GM21447 (cell line): Measurements from ENCODE around the gene MAPK7.
"Not testable (repeated sequence)": the region's sequence is repeated elsewhere in the genome, so short reads cannot be mapped to it uniquely, and the experiment has no call there.

ENCODE experiments used
- ATAC-seq: cut with Tn5 transposase; IDR thresholded peaks from one replicate; pipeline ENCODE4 v1.9.1; 2021; ENCODE audit not compliant: unreplicated experiment

Gene MAPK7

DNA sequence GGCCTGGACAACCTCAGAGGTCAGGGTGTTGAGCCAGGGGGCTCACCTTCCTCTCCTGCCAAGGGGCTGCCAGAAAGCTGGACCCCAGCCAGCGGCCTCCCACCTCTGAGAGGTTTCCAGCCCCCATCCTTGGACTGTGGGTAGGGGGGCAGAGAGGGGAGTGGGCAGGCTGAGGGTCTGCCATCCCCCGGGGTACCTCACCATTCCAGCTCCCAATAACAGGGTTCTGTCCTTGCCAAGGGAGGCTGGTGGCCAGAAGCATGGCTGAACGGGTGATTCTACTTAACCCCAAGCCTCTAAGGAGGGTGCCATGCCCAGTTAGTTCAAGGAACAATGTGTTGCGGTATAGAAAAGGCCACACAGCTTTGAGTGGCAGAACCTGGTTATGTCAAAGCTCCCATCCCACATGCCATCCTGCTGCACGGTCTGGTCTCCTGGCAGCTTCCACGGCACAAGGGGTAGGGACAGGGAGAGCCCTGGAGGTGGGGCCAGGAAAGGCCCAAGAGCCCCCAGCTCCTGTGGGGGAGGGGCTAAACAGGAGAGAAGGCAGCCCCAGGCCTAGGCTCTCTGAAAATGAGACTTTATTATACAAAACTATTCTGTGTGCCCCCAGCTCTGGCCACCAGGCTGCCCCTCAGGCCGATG is 35.6 kb upstream of the MAPK7 start:
- ATAC-seq, result no peak

DNA sequence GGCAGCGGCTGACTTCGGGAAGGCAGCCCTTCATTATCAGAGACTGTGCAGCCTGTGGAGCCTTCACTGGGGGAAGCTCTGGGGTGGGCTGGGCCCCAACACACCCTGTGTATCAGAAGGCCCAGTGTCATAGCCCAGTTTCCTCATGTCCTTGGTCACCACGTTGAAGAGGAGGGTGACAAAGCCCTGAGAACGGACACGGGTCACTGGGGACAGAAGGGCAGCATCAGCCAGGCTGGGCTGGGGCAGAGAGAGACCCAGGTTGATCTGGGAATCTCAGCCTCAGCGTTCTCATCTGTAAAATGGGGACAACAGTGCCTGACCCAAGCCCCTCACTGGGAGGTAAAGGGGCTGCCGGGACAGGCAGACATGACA is 35.1 kb upstream of the MAPK7 start:
- ATAC-seq, result no peak

GRCh38 chr17:19343671-19344151 is 34.6 kb upstream of the MAPK7 start:
- ATAC-seq, result no peak

DNA sequence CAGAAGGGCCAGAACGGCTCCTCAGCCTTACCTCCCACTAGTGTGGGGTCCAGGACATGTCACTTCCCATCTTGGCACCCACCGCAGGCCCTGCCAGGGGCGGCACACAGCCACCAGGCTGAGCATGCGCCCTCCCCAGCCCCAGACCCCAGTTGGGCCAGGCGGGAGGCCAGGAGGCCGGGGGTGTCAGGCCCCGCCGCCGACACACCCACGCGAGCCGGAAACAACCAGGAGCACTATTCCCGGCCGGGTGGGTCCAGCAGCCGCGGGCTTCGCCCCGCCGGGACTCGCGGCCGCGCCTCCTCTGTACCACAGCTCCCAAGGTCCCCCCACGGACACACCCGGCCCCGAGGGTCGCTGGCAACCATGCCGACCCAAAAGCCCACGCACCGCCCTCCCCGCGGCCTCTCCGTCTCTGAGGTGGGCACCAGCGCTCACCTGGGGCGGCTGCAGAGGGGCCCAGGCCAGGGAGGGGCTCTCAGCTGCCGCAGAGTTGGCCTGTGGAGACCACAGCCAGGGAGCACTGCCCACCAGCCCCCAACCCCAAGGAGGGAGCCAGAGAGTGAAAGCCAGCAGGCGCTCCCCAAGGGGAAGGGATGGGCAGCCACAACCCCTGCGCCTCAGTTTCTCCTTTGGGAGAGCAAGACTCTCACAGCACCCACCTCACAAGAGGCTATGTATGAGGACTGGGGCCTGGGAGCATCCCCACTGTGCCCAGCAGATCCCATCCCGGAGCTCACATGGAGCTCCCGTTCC is 33.8 kb upstream of the MAPK7 start:
- ATAC-seq, result no peak

DNA sequence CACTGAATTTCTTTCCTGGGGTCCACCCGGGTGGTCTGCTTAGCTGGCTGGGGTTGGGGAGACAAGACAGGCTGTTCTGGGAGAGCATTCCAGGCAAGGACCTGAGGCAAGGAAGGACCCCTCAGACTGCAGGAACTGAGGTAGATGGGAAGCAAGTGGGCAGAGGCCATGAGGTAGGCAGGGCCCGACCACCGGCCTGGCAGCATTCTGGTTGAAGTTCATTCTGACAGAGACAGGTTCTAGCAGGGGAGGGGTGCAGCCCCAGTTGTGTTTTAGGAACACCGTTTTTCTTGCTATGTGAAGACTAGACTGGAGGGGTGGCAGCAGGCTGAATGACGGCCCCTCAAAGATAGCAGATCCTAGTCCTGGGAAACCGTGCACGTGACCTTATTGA is 33.2 kb upstream of the MAPK7 start:
- no peak for ATAC-seq

DNA sequence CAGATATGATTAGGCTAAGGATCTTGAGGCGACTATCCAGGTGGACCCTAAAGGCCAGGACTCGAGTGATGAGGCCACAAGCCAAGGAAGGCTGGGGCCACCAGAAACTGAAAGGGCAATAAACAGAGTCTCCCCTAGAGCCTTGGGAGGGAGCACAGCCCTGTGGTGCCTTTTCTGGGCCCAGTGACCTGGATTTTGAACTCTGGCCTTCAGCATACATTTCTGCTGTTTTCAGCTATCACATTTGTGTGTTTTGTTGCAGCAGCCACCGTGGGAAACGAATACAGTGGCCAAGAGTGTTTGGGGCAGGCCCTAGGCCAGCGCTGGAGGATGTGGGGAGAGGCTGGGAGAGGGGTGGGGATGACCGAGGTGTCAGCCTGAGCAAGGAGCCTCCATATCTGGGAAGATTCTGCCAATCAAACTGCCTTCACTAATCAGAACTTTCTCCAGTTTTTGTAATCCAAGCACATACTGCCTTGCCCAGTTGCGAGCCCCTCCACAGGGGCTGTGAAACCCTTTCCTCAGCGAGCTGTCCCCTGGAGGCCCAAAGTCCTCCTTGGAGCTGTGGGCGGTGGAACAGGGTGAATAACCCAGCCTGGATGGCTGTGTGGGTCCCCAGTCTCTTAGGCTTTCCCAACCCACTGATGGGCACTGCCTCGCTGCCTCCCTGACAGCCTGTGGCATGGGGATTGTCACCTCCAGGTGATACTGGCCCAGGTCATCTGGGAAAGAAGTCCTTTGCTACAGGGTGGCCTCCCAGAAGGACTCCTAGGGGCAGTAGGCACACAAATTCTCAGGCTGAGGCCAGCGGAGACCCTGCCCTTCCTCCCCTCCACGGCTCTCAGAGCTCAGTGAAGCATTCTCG is 32.6 kb upstream of the MAPK7 start:
- no peak for ATAC-seq

GRCh38 chr17:19346351-19347255 is 31.7 kb upstream of the MAPK7 start:
- no peak for ATAC-seq

GRCh38 chr17:19347323-19348080 is 30.8 kb upstream of the MAPK7 start:
- ATAC-seq, result no peak

- ATAC-seq, result no peak
Measured at GRCh38 chr17:19348081-19348650, 30.1 kb upstream of the MAPK7 start.

- no peak for ATAC-seq
Measured at GRCh38 chr17:19348806-19349205, 29.5 kb upstream of the MAPK7 start.

- ATAC-seq, result not testable (repeated sequence)
Measured at GRCh38 chr17:19353401-19353800, 24.9 kb upstream of the MAPK7 start.

- ATAC-seq, result no peak
Measured at GRCh38 chr17:19354748-19355147, 23.6 kb upstream of the MAPK7 start.

DNA sequence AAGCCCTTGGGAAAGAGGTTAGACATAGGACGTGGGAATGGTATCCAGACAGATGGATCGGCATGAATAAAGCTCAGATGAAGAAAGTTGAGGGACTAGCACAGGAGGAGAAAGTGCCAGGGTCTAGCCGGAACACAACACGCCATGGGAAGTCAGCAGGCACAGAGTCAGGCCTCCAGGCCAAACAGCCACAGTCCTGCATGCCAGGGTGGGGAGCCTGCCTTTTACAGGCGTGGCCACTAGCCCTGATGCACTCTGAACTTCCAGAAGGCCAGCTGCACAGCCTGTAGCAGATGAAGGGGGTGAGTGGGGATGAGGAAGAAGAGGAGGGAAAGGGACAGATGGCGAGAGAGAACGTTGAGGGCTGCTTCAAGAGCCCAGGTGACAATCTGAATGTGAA is 20.9 kb upstream of the MAPK7 start:
- no peak for ATAC-seq

DNA sequence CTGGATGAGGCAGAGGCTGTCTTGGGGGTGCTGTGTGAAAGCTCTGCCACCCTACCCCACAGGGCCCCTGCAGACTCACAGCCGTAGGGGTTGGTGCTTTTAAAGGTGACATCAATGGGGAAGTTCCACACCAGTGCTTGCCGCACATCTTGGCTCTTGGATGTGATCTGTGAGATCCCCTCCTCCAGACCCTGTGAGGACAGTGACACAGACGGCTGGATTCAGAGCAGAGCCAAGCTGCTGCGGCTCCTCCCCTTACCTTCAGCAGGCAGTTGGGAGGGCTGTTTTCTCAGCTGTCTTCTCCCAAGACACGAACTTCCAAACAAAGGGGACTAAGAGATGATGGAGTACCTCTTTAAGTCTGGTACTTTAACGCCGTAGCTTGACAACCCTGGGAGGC is 20.5 kb upstream of the MAPK7 start:
- no peak for ATAC-seq

DNA sequence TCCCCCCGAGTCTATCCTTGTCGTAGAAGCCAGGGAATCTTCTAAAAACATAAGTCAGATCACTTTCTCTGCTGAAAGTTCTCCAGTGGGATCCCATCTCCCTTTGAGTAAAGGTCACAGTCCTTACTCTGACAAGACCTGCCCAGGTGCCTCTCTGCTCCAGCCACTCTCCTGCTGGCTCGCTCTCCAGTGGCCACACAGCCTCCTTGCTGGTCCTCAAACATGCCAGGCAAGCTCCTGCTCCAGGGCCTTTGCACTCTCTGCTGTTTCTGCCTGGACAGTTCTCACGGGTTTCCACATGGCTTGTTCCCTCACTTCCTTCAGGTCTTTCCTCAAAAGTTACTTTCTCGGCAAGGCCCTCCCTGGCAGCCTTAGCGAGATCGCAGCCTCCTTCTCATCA is 19.1 kb upstream of the MAPK7 start:
- ATAC-seq, result no peak

DNA sequence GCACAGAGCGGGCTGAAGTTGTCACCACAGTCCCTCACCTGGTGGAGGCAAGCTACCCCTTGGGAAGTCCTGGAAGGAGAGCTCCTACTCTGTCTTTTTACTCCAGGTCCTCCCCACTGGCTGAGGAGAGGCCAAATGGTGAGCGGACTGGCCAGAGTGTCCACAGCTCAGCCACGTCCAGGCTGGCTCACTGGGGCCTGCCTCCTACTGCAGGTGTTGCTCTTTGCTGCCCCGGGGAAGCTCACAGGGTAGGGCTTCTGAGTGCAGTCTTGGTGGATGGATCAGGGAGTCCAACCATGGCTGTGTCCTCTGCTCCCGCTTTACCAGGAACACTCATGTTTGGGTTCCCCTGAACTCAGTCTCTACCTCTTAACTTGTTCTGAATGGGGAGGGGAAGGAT is 18.4 kb upstream of the MAPK7 start:
- no peak for ATAC-seq

DNA sequence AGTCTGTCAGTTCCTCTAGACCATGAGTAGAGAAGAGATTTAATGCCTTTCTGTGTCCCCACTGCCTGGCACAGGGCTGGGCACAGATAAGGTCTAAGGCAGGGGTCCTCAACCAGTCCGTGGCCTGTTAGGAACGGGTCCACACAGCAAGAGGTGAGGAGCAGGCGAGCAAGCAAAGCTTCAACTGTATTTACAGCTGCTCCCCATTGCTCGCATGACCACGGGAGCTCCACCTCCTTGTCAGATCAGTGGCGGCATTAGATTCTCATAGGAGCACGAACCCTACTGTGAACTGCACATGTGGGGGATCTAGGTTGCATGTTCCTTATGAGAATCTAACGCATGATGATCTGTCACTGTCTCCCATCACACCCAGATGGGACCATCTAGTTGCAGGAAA is 17.5 kb upstream of the MAPK7 start:
- no peak for ATAC-seq

GRCh38 chr17:19361326-19361725 is 17.0 kb upstream of the MAPK7 start:
- no peak for ATAC-seq

DNA sequence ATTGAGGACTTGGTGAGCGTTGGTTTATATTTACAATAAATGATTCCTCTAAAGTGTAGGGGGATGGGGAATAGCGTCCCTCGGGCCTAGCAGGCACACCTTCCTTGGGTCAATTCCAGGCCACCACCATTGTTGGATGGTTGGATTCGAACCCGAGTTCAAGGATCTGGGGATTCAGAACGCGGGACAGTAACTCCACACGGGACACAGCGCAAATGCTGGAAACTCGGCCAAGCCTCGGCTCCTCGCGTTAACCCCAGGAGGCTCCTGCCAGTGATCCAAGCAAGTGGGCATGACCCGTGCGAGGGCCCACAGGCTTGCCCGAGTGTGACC is 16.4 kb upstream of the MAPK7 start:
- ATAC-seq, result no peak
